GM23338 (cell line): ENCODE measurements around the gene PRAMEF11. TPM values are rescaled to one million over a fixed set of nuclear protein-coding genes. Genes with fewer than 3 reads are reported as not detected.

Experiments used
- ATAC-seq: fragments of 200-7000 bp; cut with Tn5 transposase; 3 replicates; pipeline ENCODE4 v1.9.1; 2020
- DNase-seq: peaks from one replicate; pipeline ENCODE4 v3.0.0-alpha.2; 2015; ENCODE audit warnings: low spot score
- H2AFZ ChIP-seq: fragments of 200-600 bp; sonication (generic); 2 replicates; pipeline ENCODE4 v1.8.0; 2016; ENCODE audit warnings: antibody characterized with exemption, mild to moderate bottlenecking, moderate library complexity
- H3F3A ChIP-seq: fragments of 200-600 bp; sonication (generic); replicated peaks from 2 replicates; pipeline ENCODE4 v1.8.0; 2017; ENCODE audit warnings: antibody characterized with exemption, mixed run types, low read depth
- H3K27ac ChIP-seq: fragments of 200-600 bp; sonication (generic); 2 replicates; pipeline ENCODE4 v1.6.1; 2016; ENCODE audit warnings: low read depth
- H3K27me3 ChIP-seq: fragments of 200-600 bp; sonication (generic); 2 replicates; pipeline ENCODE4 v1.8.0; 2016; ENCODE audit warnings: mild to moderate bottlenecking, mixed run types, moderate library complexity; ENCODE audit not compliant: insufficient read depth
- H3K36me3 ChIP-seq: fragments of 200-600 bp; sonication (generic); 2 replicates; pipeline ENCODE4 v1.8.0; 2016; ENCODE audit warnings: mild to moderate bottlenecking; ENCODE audit not compliant: insufficient read depth
- H3K4me1 ChIP-seq: fragments of 200-600 bp; sonication (generic); 2 replicates; pipeline ENCODE4 v1.8.0; 2016; ENCODE audit warnings: mild to moderate bottlenecking, moderate library complexity; ENCODE audit not compliant: insufficient read depth
- H3K4me2 ChIP-seq: fragments of 200-600 bp; sonication (generic); 2 replicates; pipeline ENCODE4 v1.7.1; 2017; ENCODE audit warnings: mixed run types
- H3K4me3 ChIP-seq: fragments of 200-600 bp; sonication (generic); 2 replicates; pipeline ENCODE4 v1.6.1; 2016; ENCODE audit warnings: mixed run types
- H3K79me2 ChIP-seq: fragments of 200-600 bp; sonication (generic); replicated peaks from 2 replicates; pipeline ENCODE4 v1.8.0; 2017; ENCODE audit warnings: mild to moderate bottlenecking; ENCODE audit not compliant: insufficient read depth
- H3K9me2 ChIP-seq: fragments of 200-600 bp; sonication (generic); 2 replicates; pipeline ENCODE4 v1.8.0; 2017; ENCODE audit not compliant: insufficient read depth
- H4K20me1 ChIP-seq: fragments of 200-600 bp; sonication (generic); replicated peaks from 2 replicates; pipeline ENCODE4 v1.8.0; 2017; ENCODE audit warnings: mild to moderate bottlenecking; ENCODE audit not compliant: insufficient read depth
- H3K27ac Mint-ChIP-seq: 2 replicates; pipeline ENCODE4 v1.8.0; 2020; ENCODE audit warnings: inconsistent platforms, mild to moderate bottlenecking, moderate library complexity, mixed read lengths
- H3K27me3 Mint-ChIP-seq: 3 replicates; pipeline ENCODE4 v1.8.0; 2022; ENCODE audit warnings: low read depth, mild to moderate bottlenecking, moderate library complexity, mixed read lengths, inconsistent platforms; ENCODE audit not compliant: insufficient read depth, poor library complexity
- H3K36me3 Mint-ChIP-seq: 3 replicates; pipeline ENCODE4 v1.8.0; 2021; ENCODE audit warnings: low read depth, mild to moderate bottlenecking, inconsistent platforms, moderate library complexity, mixed read lengths
- H3K4me1 Mint-ChIP-seq: 3 replicates; pipeline ENCODE4 v1.8.0; 2020; ENCODE audit warnings: mild to moderate bottlenecking, inconsistent platforms, mixed read lengths
- H3K4me3 Mint-ChIP-seq: 3 replicates; pipeline ENCODE4 v1.8.0; 2021; ENCODE audit warnings: moderate library complexity, mild to moderate bottlenecking, inconsistent platforms, mixed read lengths
- H3K9me3 Mint-ChIP-seq: 3 replicates; pipeline ENCODE4 v1.8.0; 2020; ENCODE audit warnings: moderate library complexity, mild to moderate bottlenecking, inconsistent platforms, mixed read lengths
- CREB1 ChIP-seq: fragments of 250-450 bp; sonication (Bioruptor Pico); IDR thresholded peaks from 2 replicates; pipeline ENCODE4 v1.5.0; 2020; ENCODE audit warnings: low read depth, mild to moderate bottlenecking, moderate library complexity
- EZH2 ChIP-seq: fragments of 200-600 bp; sonication (generic); IDR thresholded peaks from one replicate; pipeline ENCODE4 v1.8.0; 2017; ENCODE audit warnings: antibody characterized with exemption, mild to moderate bottlenecking, low read depth; ENCODE audit not compliant: unreplicated experiment
- JUNB ChIP-seq: IDR thresholded peaks from one replicate; pipeline ENCODE4 v1.6.1; 2016; ENCODE audit warnings: antibody characterized with exemption; ENCODE audit not compliant: unreplicated experiment
- NANOG ChIP-seq: IDR thresholded peaks from 2 replicates; pipeline ENCODE4 v1.6.1; 2016; ENCODE audit warnings: antibody characterized with exemption, borderline replicate concordance
- POLR2AphosphoS5 ChIP-seq: IDR thresholded peaks from 2 replicates; pipeline ENCODE4 v1.6.1; 2016; ENCODE audit warnings: antibody characterized with exemption, low read depth
- STAT1 ChIP-seq: IDR thresholded peaks from one replicate; pipeline ENCODE4 v1.6.1; 2016; ENCODE audit warnings: antibody characterized with exemption; ENCODE audit not compliant: unreplicated experiment
- ZNF462 ChIP-seq: fragments of 250-450 bp; sonication (Bioruptor Pico); IDR thresholded peaks from 2 replicates; pipeline ENCODE4 v1.5.0; 2020; ENCODE audit warnings: mild to moderate bottlenecking, moderate library complexity
- polyA plus RNA-seq: library from polyadenylated mRNA; unstranded; fragments of >200 nt; fragmentation: Nextera tagmentation; extraction: Ambion mirVana; gene quantifications from 2 replicates; pipeline ENCODE4 v1.2.1, GENCODE V29; 2016
- total RNA-seq: library from RNA; depleted of rRNA; stranded (reverse); fragments of >200 nt; shearing (Covaris generic); gene quantifications from 2 replicates; pipeline ENCODE4 v1.2.3, GENCODE V29; 2014
- TF ChIP-seq, protein P1 (sequence below), 2 experiments: fragments of 200-600 bp in 1 of 2; sonication (generic) in 1 of 2; conservative IDR thresholded peaks; 2 replicates each; pipeline versions ENCODE4 v1.5.1 to v1.6.1; 2016 to 2017; ENCODE audit warnings: antibody characterized with exemption in 2 of 2, low read depth in 2 of 2, mild to moderate bottlenecking in 2 of 2, moderate library complexity in 1 of 2

The PRAMEF11 gene
- total and polyA plus RNA-seq, 2 experiments from 2014 or later, result not detected

DNA sequence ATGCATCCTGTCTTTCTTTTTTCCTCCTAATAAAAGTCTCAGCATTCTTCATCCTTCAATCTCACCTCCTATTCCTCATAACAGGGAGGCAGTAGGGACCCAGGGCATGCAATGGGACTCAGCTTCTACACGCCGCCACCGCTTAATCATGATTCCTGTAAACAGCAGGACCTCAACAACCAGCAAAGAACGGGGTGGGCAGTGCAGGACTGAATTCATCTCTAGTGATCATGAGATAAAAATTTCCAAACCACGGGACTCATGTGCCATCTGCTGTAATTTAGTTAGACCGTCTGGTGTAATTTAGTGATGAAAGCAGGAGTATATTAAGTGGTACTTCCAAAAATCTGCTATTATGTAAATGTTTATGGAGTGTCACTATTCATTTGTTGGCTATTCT is 52.3 kb downstream of the PRAMEF11 start:
- Histone ChIP-seq H3F3A (no peaks in the 10 kb centered on the region), H4K20me1 (no peaks in the 10 kb centered on the region), H3K9me2 (no peaks in the 10 kb centered on the region), H3K27me3 (no peaks in the 10 kb centered on the region), H3K4me3 (no peak overlapping the region), H3K4me2 (no peak overlapping the region), H2AFZ (no peak overlapping the region), H3K27ac (no peak overlapping the region), H3K79me2 (no peaks in the 10 kb centered on the region), H3K36me3 (no peaks in the 10 kb centered on the region), H3K4me1 (peaks cover 6% of the 10 kb centered on the region; the same call in 1 of the 2 replicates)
- Mint-ChIP-seq H3K27me3 (peaks cover 2% of the 10 kb centered on the region), H3K36me3 (no peaks in the 10 kb centered on the region), H3K4me3 (no peak overlapping the region), H3K27ac (no peak overlapping the region), H3K9me3 (peaks cover 29% of the 10 kb centered on the region), H3K4me1 (0 out of 3 replicates have a peak, but pooled peaks cover 5% of the 10 kb centered on the region)
- no peak for ATAC-seq
- no peak for TF ChIP-seq ZNF462 (CRISPR knock-in tag)
- no peak for TF ChIP-seq EZH2
- TF ChIP-seq STAT1, result no peak
- no peak for TF ChIP-seq POLR2AphosphoS5
- TF ChIP-seq JUNB, result no peak
- TF ChIP-seq, protein P1, sequence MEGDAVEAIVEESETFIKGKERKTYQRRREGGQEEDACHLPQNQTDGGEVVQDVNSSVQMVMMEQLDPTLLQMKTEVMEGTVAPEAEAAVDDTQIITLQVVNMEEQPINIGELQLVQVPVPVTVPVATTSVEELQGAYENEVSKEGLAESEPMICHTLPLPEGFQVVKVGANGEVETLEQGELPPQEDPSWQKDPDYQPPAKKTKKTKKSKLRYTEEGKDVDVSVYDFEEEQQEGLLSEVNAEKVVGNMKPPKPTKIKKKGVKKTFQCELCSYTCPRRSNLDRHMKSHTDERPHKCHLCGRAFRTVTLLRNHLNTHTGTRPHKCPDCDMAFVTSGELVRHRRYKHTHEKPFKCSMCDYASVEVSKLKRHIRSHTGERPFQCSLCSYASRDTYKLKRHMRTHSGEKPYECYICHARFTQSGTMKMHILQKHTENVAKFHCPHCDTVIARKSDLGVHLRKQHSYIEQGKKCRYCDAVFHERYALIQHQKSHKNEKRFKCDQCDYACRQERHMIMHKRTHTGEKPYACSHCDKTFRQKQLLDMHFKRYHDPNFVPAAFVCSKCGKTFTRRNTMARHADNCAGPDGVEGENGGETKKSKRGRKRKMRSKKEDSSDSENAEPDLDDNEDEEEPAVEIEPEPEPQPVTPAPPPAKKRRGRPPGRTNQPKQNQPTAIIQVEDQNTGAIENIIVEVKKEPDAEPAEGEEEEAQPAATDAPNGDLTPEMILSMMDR (conservative IDR thresholded peaks at IDR 0.05; ENCODE audit: low read depth in 2 of 2), result no peak
- TF ChIP-seq CREB1 (CRISPR knock-in tag), result no peak
- TF ChIP-seq NANOG, result no peak
- no peak for DNase-seq
